Activated CD8-positive, alpha-beta memory T cell treated with anti-CD3 and anti-CD28 coated beads, Interleukin-2, amount 50 U/mL, for 1 hour (primary cell): ENCODE results near the gene CNTFR.
"Not testable (repeated sequence)": the region's sequence is repeated elsewhere in the genome, so short reads cannot be mapped to it uniquely, and the experiment has no call there.

Experiments
- DNase-seq: peaks from one replicate; pipeline ENCODE4 v3.0.0-alpha.2; 2020; ENCODE audit errors: extremely low read depth

The CNTFR gene, protein sequence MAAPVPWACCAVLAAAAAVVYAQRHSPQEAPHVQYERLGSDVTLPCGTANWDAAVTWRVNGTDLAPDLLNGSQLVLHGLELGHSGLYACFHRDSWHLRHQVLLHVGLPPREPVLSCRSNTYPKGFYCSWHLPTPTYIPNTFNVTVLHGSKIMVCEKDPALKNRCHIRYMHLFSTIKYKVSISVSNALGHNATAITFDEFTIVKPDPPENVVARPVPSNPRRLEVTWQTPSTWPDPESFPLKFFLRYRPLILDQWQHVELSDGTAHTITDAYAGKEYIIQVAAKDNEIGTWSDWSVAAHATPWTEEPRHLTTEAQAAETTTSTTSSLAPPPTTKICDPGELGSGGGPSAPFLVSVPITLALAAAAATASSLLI

GRCh38 chr9:34589636-34590380 is at the start of gene CNTFR:
TSS of gene CNTFR (minus strand) at chr9:34589724. CDS start at chr9:34568981, 20,743 bp downstream.
- DNase-seq = no peak

DNA sequence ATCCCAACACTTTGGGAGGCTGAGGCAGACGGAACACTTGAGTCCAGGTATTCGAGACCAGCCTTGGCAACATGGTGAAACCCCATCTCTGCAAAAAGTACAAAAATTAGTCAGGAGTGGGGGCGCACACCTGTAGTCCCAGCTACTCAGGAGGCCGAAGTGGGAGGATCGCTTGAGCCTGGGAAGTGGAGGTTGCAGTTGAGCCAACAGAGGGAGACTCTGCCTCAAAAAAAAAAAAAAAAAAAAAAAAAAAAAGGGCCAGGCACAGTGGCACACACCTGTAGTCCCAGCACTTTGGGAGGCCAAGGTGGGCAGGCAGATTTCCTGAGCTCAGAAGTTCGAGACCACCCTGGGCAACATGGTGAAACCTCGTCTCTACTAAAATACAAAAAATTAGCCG is 49.8 kb upstream of the CNTFR start:
- not testable (repeated sequence) for DNase-seq

DNA sequence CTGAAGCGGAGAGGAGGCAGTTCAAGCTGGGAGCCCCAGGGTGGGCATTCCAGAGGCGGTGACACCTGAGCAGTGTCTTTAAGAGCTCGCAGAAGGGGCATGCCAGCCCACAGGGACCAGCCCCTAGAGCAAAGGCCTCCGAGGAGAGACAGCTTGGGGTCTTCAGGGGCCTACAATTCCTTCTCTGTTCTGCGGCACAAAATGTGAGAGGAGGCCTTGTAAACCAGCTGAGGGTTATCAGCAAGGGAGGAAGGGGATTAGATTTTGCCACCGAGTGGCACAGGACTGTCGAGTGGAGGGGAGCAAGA is 48.6 kb upstream of the CNTFR start:
- no peak for DNase-seq

DNA sequence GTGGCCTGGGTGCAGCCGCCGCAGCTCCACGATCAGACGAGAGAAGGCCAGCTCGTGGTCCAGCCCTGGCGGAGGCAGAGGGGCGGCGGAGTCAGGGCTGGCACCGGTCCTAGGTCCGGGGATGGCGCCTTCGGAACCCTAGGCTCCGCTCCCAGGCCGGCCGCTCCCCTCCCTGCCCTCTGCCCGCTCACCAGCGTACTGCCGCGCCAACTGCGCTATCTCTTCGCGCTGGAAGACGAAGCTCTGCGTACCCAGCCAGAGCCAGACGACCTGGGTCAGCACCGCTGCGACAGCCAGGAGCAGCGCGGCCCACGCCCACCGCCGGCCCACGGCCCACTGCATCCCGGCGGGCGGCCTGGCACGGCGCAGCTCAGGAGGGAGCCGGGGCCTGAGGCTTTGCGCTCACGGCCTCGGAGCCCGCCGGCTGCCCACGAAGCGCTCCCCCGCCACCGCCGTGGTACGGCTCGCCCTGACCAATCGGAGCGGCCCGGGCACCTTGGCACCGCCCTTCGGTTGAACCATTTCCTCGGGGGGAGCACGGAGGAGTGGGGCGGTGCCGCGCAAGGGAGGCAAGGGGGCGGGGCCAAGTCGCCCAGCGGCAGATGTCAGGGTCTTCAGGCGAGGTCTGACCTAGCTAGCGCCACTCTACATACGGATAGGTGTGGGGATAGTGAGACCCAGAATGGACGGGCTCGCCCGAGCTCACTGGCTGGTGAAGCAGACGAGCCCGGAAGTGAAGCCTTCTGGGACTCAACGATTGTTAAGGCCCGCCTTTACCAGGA is 48.0 kb upstream of the CNTFR start, which contains the start of gene SIGMAR1:
Gene SIGMAR1 (minus strand): TSS at position 432 of the 782 bp plus-strand sequence. CDS start 90 bp downstream, at position 342.
- DNase-seq = peak; percentile 76

GRCh38 chr9:34636791-34637355 is 47.3 kb upstream of the CNTFR start:
- DNase-seq = no peak

GRCh38 chr9:34635556-34635955 is 46.0 kb upstream of the CNTFR start:
- DNase-seq = no peak

GRCh38 chr9:34634551-34635248 is 45.2 kb upstream of the CNTFR start:
- no peak for DNase-seq

DNA sequence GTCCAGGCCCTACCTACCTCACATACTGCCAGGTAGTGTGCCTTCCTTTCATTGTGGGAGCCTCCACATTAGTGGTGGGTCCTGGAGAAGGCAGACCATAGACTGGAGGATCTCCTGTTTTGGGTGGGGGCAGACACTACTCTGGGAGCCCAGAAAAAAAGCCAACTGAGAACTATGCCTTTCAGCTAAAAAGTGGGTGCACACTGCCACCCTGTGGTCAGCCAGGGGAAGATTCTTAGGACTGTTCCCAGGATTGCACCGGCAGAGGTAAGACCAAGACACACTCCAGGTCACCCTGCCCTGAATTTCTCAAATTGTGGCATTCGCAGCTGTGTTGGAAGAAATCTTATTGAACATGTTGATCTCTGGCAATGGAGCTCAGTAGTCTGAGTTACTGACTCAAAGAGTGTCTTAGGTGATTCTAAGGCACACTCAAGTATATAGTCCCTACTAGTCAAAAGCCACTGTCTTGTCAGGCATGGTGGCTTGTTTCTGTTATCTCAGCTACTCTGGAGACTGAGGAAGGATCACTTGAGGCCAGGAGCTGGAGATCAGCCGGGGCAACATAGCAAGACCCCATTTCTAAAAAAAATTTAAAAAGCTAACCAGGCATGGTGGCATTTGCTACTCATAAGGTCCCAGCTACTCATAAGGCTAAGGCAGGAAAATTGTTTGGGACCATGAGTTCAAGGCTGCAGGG is 44.5 kb upstream of the CNTFR start:
- DNase-seq = no peak

GRCh38 chr9:34633166-34633565 is 43.6 kb upstream of the CNTFR start:
- no peak for DNase-seq

DNA sequence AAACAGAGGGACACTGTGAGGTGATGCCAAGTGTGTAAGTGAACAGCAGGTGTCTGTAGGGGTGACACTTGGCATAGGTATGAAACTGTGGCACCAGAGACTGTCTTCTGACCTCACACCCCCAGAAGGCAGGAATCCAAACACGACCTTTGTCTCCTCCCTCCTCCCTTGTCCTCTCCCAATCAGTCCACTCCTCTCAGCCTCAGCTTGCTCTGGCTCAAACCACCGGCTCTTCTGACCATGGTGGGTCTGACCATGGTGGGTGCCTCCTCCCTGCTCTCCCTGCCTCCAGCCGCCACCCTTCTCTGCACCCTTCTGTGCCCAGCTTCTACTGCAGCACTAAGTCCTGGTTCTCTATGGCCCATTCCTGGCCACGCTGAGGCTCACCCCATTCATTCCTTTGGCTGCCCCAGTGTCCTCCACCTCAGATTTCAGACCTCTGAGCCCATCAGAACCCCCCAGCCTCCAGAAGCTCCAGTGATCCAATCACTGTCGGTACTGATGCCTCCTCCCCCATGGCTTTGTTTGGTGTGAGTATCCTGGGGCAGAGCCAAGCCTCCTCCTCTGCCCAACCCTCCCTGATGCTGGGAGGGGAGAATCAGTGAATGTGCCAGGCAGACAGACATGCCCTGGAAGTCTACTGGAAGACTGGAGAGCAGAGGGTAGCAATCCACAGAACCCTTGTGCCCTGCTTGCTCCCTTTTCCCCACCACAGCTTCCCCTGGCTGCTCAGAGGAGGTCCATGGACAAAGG is 41.1 kb upstream of the CNTFR start:
- no peak for DNase-seq

DNA sequence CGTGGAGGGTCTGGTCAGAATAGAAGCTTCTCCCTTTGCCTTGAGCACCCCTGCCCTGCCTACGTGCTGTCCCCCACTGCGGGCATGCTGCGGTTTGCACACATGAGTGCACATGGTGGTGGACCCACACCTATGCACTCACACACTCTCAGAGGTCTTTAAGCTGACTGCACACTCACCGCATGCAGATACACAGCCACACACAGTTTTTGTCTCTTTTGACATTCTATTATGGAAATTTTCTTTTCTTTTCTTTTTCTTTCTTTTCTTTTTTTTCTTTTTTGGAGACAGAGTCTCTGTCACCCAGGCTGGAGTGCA is 39.9 kb upstream of the CNTFR start:
- no peak for DNase-seq

- DNase-seq = no peak
These were observed 39.3 kb upstream of the CNTFR start, which contains the start of gene ARID3C for GRCh38 chr9:34628656-34629490. TSS of gene ARID3C (minus strand) at chr9:34629066. CDS start at chr9:34628014, 1,052 bp downstream.

GRCh38 chr9:34627716-34628655 is 38.5 kb upstream of the CNTFR start:
- no peak for DNase-seq

GRCh38 chr9:34625186-34625486 is 35.6 kb upstream of the CNTFR start:
- DNase-seq = no peak

DNA sequence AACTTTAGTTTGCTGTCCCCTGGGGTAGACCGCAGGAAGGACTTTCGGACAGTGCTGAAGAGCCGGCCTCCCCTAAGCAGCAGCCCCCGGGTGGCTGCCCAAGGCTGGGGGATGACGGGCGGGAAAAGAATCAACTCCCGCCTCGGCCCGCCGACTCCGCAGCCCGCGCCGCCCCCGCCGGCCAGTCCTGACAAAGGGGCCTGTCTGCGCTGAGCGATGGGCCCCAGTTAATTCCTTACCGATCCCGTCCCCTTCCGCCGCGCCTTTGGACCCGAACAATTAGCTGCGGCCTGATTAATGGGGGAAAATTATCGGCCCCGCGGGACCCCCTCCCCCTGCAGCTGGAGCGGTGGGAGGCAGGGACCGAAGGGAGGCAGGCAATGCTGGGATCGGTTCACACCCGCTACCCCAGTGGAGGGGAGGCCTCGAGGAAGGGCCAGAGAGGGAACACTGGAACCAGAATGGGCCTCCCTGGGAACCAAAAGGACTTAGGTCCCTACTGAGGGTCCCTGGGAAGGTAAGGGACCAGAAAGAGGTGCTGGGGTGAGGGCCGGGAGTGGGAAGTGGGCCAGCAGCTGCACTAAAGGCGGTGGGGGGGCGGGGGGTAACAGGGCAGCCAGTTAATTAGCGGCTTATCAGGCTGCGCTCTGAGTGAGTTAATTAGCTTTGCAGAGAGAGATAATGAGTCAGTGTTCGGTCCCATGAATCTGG is 35.1 kb upstream of the CNTFR start:
- DNase-seq = no peak

- no peak for DNase-seq
These were observed 34.1 kb upstream of the CNTFR start for GRCh38 chr9:34623374-34624235.
